B cell (primary cell): ENCODE measurements around the gene DPCD. TPM values are rescaled to one million over a fixed set of nuclear protein-coding genes. Genes with fewer than 3 reads are reported as not detected.

ENCODE experiments used
- ATAC-seq: fragments of 200-7000 bp; cut with Tn5 transposase; one replicate; pipeline ENCODE4 v1.10.0; 2021; ENCODE audit warnings: low read depth, mild to moderate bottlenecking, moderate number of reproducible peaks, moderate library complexity
- CTCF ChIA-PET: fragments of 350-600 bp; sonication (Branson Sonifier 250); formaldehyde crosslinking; loops from one replicate; lab custom pipeline; 2021; ENCODE audit warnings: antibody characterized with exemption, inconsistent platforms; lab: Charles Lee
- POLR2A ChIA-PET: fragments of 350-600 bp; sonication (Branson Sonifier 250); formaldehyde crosslinking; loops from one replicate; lab custom pipeline; 2021; ENCODE audit warnings: antibody characterized with exemption; lab: Charles Lee
- DNase-seq: peaks from one replicate; pipeline ENCODE4 v3.0.0; 2013
- H2AFZ ChIP-seq: 2 replicates; pipeline ENCODE4 v1.6.1; 2012; ENCODE audit warnings: mild to moderate bottlenecking, low read depth, low read length; ENCODE audit not compliant: insufficient read depth, poor library complexity, severe bottlenecking
- H3K27ac ChIP-seq, 2 donors: 1 replicate in 1 of 2; 2 replicates in 1 of 2; pipeline ENCODE4 v1.5.1; 2012 to 2013; ENCODE audit warnings: low read length in 2 of 2, mild to moderate bottlenecking in 2 of 2, moderate library complexity in 1 of 2
- H3K27me3 ChIP-seq, 4 experiments: fragments of 200-600 bp in 1 of 4; sonication (generic) in 1 of 4; replicated peaks in 1 of 4; 1 replicate in 2 of 4; 2 replicates in 2 of 4; pipeline versions ENCODE4 v1.6.1 to v1.7.0; 2013 to 2016; ENCODE audit warnings: low read length in 3 of 4, mild to moderate bottlenecking in 2 of 4, mixed read lengths in 1 of 4, moderate library complexity in 1 of 4; ENCODE audit not compliant: insufficient read depth in 4 of 4, control insufficient read depth in 3 of 4; ENCODE audit errors: control extremely low read depth in 1 of 4
- H3K36me3 ChIP-seq, 2 experiments: replicated peaks in 1 of 2; 1 replicate in 1 of 2; 2 replicates in 1 of 2; pipeline versions ENCODE4 v1.6.1 to v1.7.1; 2013; ENCODE audit warnings: low read length in 1 of 2; ENCODE audit not compliant: insufficient read depth in 2 of 2, control insufficient read depth in 1 of 2; ENCODE audit errors: control extremely low read depth in 1 of 2, extremely low read depth in 1 of 2
- H3K4me1 ChIP-seq, 2 donors: fragments of 200-600 bp in 1 of 2; sonication (generic) in 1 of 2; 1 replicate in 1 of 2; 2 replicates in 1 of 2; pipeline versions ENCODE4 v1.5.1 to v1.6.1; 2013 to 2017; ENCODE audit warnings: low read length in 2 of 2; ENCODE audit not compliant: control insufficient read depth in 2 of 2, insufficient read depth in 2 of 2
- H3K4me2 ChIP-seq: replicated peaks from 2 replicates; pipeline ENCODE3; 2012; ENCODE audit warnings: mild to moderate bottlenecking, low read depth, low read length; ENCODE audit not compliant: poor library complexity, severe bottlenecking
- H3K4me3 ChIP-seq, 5 experiments: fragments of 200-600 bp in 1 of 5; sonication (generic) in 1 of 5; 1 replicate in 3 of 5; 2 replicates in 2 of 5; pipeline versions ENCODE4 v1.5.1 to v1.7.0; 2011 to 2016; ENCODE audit warnings: low read length in 4 of 5, mild to moderate bottlenecking in 4 of 5, low read depth in 2 of 5, control low read depth in 1 of 5, moderate library complexity in 1 of 5; ENCODE audit not compliant: insufficient read depth in 1 of 5; ENCODE audit errors: control extremely low read depth in 1 of 5, extremely low read depth in 1 of 5
- H3K79me2 ChIP-seq: fragments of 200-600 bp; sonication (generic); one replicate; pipeline ENCODE4 v1.6.0; 2016; ENCODE audit warnings: low read length; ENCODE audit not compliant: control insufficient read depth, insufficient read depth
- H3K9ac ChIP-seq: fragments of 200-600 bp; sonication (generic); 2 replicates; pipeline ENCODE4 v1.6.1; 2017; ENCODE audit warnings: mild to moderate bottlenecking, low read length, moderate library complexity
- H3K9me3 ChIP-seq, 3 donors: one replicate each; pipeline versions ENCODE4 v1.6.1 to v1.7.1; 2013; ENCODE audit warnings: low read length in 2 of 3; ENCODE audit not compliant: control insufficient read depth in 2 of 3, insufficient read depth in 1 of 3; ENCODE audit errors: control extremely low read depth in 1 of 3
- H4K20me1 ChIP-seq: 2 replicates; pipeline ENCODE4 v1.6.0; 2012; ENCODE audit warnings: mild to moderate bottlenecking, low read length; ENCODE audit not compliant: insufficient read depth, control insufficient read depth, poor library complexity, severe bottlenecking
- H3K27ac Mint-ChIP-seq: one replicate; pipeline ENCODE4 v1.8.0; 2021; ENCODE audit warnings: mixed read lengths
- H3K27me3 Mint-ChIP-seq: one replicate; pipeline ENCODE4 v1.8.0; 2021; ENCODE audit warnings: mixed read lengths
- H3K4me1 Mint-ChIP-seq: one replicate; pipeline ENCODE4 v1.8.0; 2021; ENCODE audit warnings: mixed read lengths
- H3K4me3 Mint-ChIP-seq: one replicate; pipeline ENCODE4 v1.8.0; 2021; ENCODE audit warnings: mixed read lengths
- H3K9me3 Mint-ChIP-seq: one replicate; pipeline ENCODE4 v1.8.0; 2022; ENCODE audit warnings: mixed read lengths; ENCODE audit not compliant: insufficient read depth
- EZH2 ChIP-seq: IDR thresholded peaks from 2 replicates; pipeline ENCODE4 v1.6.1; 2012; ENCODE audit warnings: borderline replicate concordance, low read depth, mild to moderate bottlenecking, moderate library complexity, low read length; ENCODE audit not compliant: insufficient read depth, poor library complexity, severe bottlenecking
- WGBS: methylation state at CpG from one replicate; pipeline ENCODE4 v1.1.5; 2013; ENCODE audit warnings: missing lambda C conversion rate; ENCODE audit not compliant: insufficient coverage; 5-methylcytosine and 5-hydroxymethylcytosine counted together
- intact Hi-C: fragments of 100-400 bp; cut with micrococcal nuclease; formaldehyde crosslinking; loops from one replicate; pipeline ENCODE4 v1.10.0; 2022
- polyA plus RNA-seq: library from polyadenylated mRNA; depleted of rRNA; stranded (reverse); fragments of >200 nt; gene quantifications from 2 replicates; pipeline ENCODE4 v1.2.3, GENCODE V29; 2012
- total RNA-seq, 2 donors: library from RNA; stranded (reverse); fragments of 120-200 nt in 1 of 2; gene quantifications; 1 replicate in 1 of 2; 2 replicates in 1 of 2; pipeline versions ENCODE4 v1.2.3 to v1.2.4, GENCODE V29; 2013 to 2022
- TF ChIP-seq, protein P1 (sequence below): fragments of 200-600 bp; IDR thresholded peaks from one replicate; pipeline ENCODE4 v1.8.0; 2022; ENCODE audit warnings: antibody characterized with exemption, mild to moderate bottlenecking

The DPCD gene
- total and polyA plus RNA-seq, 2 donors (not counting 1 experiment from before 2014, with no cell fraction given), result 0.88 to 2.2 TPM

GRCh38 chr10:101612872-101613271 is 24.8 kb downstream of the DPCD start:
- Mint-ChIP-seq H3K4me1 (peaks cover 8% of the 10 kb centered on the region), H3K27me3 (no peaks in the 10 kb centered on the region), H3K4me3 (no peak overlapping the region), H3K27ac (no peak overlapping the region), H3K9me3 (no peaks in the 10 kb centered on the region)
- no peak for ATAC-seq
- ChIA-PET CTCF (no interaction called here), POLR2A (no interaction called here)
- Histone ChIP-seq H3K79me2 (no peaks in the 10 kb centered on the region), H3K4me1 (peaks cover 6 to 9% of the 10 kb centered on the region in 2 donors), H3K27me3 (no peaks in the 10 kb centered on the region), H3K4me3 (no peak overlapping the region), H3K4me2 (no peak overlapping the region), H3K9me3 (no peaks in the 10 kb centered on the region), H4K20me1 (peaks cover 18% of the 10 kb centered on the region), H3K27ac (no peak overlapping the region), H3K36me3 (peaks cover 0 to 73% of the 10 kb centered on the region in 2 experiments), H3K9ac (no peak overlapping the region), H2AFZ (no peak overlapping the region)
- WGBS, result 85% methylated on average over 5 of the region's 10 CpGs
- intact Hi-C loops, result no loop called here
- no peak for DNase-seq
- TF ChIP-seq, protein P1, sequence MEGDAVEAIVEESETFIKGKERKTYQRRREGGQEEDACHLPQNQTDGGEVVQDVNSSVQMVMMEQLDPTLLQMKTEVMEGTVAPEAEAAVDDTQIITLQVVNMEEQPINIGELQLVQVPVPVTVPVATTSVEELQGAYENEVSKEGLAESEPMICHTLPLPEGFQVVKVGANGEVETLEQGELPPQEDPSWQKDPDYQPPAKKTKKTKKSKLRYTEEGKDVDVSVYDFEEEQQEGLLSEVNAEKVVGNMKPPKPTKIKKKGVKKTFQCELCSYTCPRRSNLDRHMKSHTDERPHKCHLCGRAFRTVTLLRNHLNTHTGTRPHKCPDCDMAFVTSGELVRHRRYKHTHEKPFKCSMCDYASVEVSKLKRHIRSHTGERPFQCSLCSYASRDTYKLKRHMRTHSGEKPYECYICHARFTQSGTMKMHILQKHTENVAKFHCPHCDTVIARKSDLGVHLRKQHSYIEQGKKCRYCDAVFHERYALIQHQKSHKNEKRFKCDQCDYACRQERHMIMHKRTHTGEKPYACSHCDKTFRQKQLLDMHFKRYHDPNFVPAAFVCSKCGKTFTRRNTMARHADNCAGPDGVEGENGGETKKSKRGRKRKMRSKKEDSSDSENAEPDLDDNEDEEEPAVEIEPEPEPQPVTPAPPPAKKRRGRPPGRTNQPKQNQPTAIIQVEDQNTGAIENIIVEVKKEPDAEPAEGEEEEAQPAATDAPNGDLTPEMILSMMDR, result no peak
- no peak for TF ChIP-seq EZH2

- Histone ChIP-seq H3K9ac (no peak overlapping the region), H3K79me2 (no peaks in the 10 kb centered on the region), H3K4me1 (peaks cover 13 to 16% of the 10 kb centered on the region in 2 donors), H3K4me2 (no peak overlapping the region), H3K27me3 (no peaks in the 10 kb centered on the region), H3K9me3 (no peaks in the 10 kb centered on the region), H3K4me3 (no peak overlapping the region), H2AFZ (no peak overlapping the region), H3K27ac (no peak overlapping the region), H3K36me3 (peaks cover 0 to 75% of the 10 kb centered on the region in 2 experiments), H4K20me1 (peaks cover 23% of the 10 kb centered on the region)
- TF ChIP-seq, protein P1, result no peak
- TF ChIP-seq EZH2, result no peak
- ChIA-PET CTCF (no interaction called here), POLR2A (no interaction called here)
- H3K27ac Mint-ChIP-seq, result no peak overlapping the region
- no peak overlapping the region for H3K4me3 Mint-ChIP-seq
- no peaks in the 10 kb centered on the region for H3K9me3 Mint-ChIP-seq
- intact Hi-C loops, result no loop called here
- peaks cover 14% of the 10 kb centered on the region for H3K4me1 Mint-ChIP-seq
- 93% methylated on average over 3 of the region's 3 CpGs for WGBS
- H3K27me3 Mint-ChIP-seq, result no peaks in the 10 kb centered on the region
- no peak for DNase-seq
- ATAC-seq, result no peak
Observed at GRCh38 chr10:101613646-101614045, 25.5 kb downstream of the DPCD start.
